Large intestine (tissue), 3 donors: ENCODE measurements around the gene DCAF4L1. TPM values are rescaled to one million over a fixed set of nuclear protein-coding genes. Genes with fewer than 3 reads are reported as not detected.
A peak's percentile ranks its signal among the peaks of the same experiment; 100 is the strongest.

Source experiments
- DNase-seq, 2 donors: peaks; one replicate each; pipeline versions ENCODE4 v3.0.0 to v3.0.0-alpha.2; 2013
- H3K27ac ChIP-seq: one replicate; pipeline ENCODE4 v1.5.1; 2013; ENCODE audit warnings: low read length
- H3K27me3 ChIP-seq: 2 replicates; pipeline ENCODE4 v1.6.1; 2013; ENCODE audit warnings: low read length; ENCODE audit not compliant: control insufficient read depth, insufficient read depth
- H3K36me3 ChIP-seq: 2 replicates; pipeline ENCODE4 v1.6.1; 2013; ENCODE audit warnings: low read length; ENCODE audit not compliant: control insufficient read depth, insufficient read depth
- H3K4me1 ChIP-seq: one replicate; pipeline ENCODE4 v1.6.1; 2013; ENCODE audit warnings: low read length; ENCODE audit not compliant: control insufficient read depth, insufficient read depth
- H3K4me3 ChIP-seq: one replicate; pipeline ENCODE4 v1.5.1; 2013; ENCODE audit warnings: low read length
- H3K9me3 ChIP-seq: one replicate; pipeline ENCODE4 v1.6.1; 2013; ENCODE audit warnings: mild to moderate bottlenecking, low read depth, low read length, moderate library complexity; ENCODE audit not compliant: control insufficient read depth
- WGBS: methylation state at CpG from one replicate; pipeline ENCODE4 v1.1.5; 2013; ENCODE audit warnings: low lambda C conversion rate; ENCODE audit not compliant: insufficient coverage; 5-methylcytosine and 5-hydroxymethylcytosine counted together
- polyA plus RNA-seq: library from polyadenylated mRNA; unstranded; fragments of 120-200 nt; gene quantifications from one replicate; pipeline ENCODE4 v1.2.1, GENCODE V29; 2013

The DCAF4L1 gene
- polyA plus RNA-seq, 1 donor, result 0.21 TPM

- H3K9me3 ChIP-seq, result no peaks in the 10 kb centered on the region
- WGBS, result no CpG with 5 or more reads among the region's 1 CpG
- H3K27me3 ChIP-seq, result no peaks in the 10 kb centered on the region
- DNase-seq, result no peak
- H3K4me3 ChIP-seq, result no peak overlapping the region
- H3K4me1 ChIP-seq, result peaks cover 4% of the 10 kb centered on the region
- no peaks in the 10 kb centered on the region for H3K36me3 ChIP-seq
- no peak overlapping the region for H3K27ac ChIP-seq
These were observed 3.6 kb downstream of the DCAF4L1 start for GRCh38 chr4:41985151-41985550.

GRCh38 chr4:41989994-41990364, 8.4 kb downstream of the DCAF4L1 start:
- Histone ChIP-seq H3K27ac (peak overlapping the region; percentile 81), H3K4me3 (peak overlapping the region; percentile 93), H3K4me1 (peaks cover 13% of the 10 kb centered on the region), H3K9me3 (no peaks in the 10 kb centered on the region), H3K36me3 (no peaks in the 10 kb centered on the region), H3K27me3 (no peaks in the 10 kb centered on the region)
- no CpG with 5 or more reads among the region's 12 CpGs for WGBS
- DNase-seq, result no peak

GRCh38 chr4:41990365-41991111, 9.0 kb downstream of the DCAF4L1 start, which contains the start of gene SLC30A9:
SLC30A9 (plus strand) TSS chr4:41990530; CDS start chr4:41990652, 122 bp downstream.
- WGBS, result no CpG with 5 or more reads among the region's 64 CpGs
- H3K4me3 ChIP-seq, result peak within 1 kb of the TSS; percentile 93
- H3K36me3 ChIP-seq, result no peaks in the 10 kb centered on the region
- no peaks in the 10 kb centered on the region for H3K9me3 ChIP-seq
- DNase-seq, result peak; percentile 96 to 97
- H3K27ac ChIP-seq, result peak within 1 kb of the TSS; percentile 81
- H3K27me3 ChIP-seq, result no peaks in the 10 kb centered on the region
- H3K4me1 ChIP-seq, result peaks cover 13% of the 10 kb centered on the region

- Histone ChIP-seq H3K4me1 (peaks cover 8% of the 10 kb centered on the region), H3K9me3 (no peaks in the 10 kb centered on the region), H3K27me3 (no peaks in the 10 kb centered on the region), H3K27ac (no peak overlapping the region), H3K4me3 (no peak overlapping the region), H3K36me3 (no peaks in the 10 kb centered on the region)
- WGBS, result 40% methylated on average over 1 of the region's 10 CpGs
- DNase-seq, result peak; percentile 33 to 53
These were observed 10.6 kb downstream of the DCAF4L1 start for GRCh38 chr4:41991916-41992767.

GRCh38 chr4:41992967-41993857, 11.7 kb downstream of the DCAF4L1 start:
- WGBS, result 97% methylated on average over 3 of the region's 4 CpGs
- Histone ChIP-seq H3K9me3 (no peaks in the 10 kb centered on the region), H3K27me3 (no peaks in the 10 kb centered on the region), H3K27ac (no peak overlapping the region), H3K36me3 (no peaks in the 10 kb centered on the region), H3K4me3 (no peak overlapping the region), H3K4me1 (peaks cover 8% of the 10 kb centered on the region)
- DNase-seq, result no peak

GRCh38 chr4:41994461-41994985, 13.0 kb downstream of the DCAF4L1 start:
- H3K36me3 ChIP-seq, result no peaks in the 10 kb centered on the region
- H3K9me3 ChIP-seq, result no peaks in the 10 kb centered on the region
- no peak overlapping the region for H3K4me3 ChIP-seq
- H3K27me3 ChIP-seq, result no peaks in the 10 kb centered on the region
- WGBS, result no CpG with 5 or more reads among the region's 3 CpGs
- peaks cover 8% of the 10 kb centered on the region for H3K4me1 ChIP-seq
- no peak for DNase-seq
- no peak overlapping the region for H3K27ac ChIP-seq

- H3K27me3 ChIP-seq, result no peaks in the 10 kb centered on the region
- H3K27ac ChIP-seq, result no peak overlapping the region
- H3K36me3 ChIP-seq, result peaks cover 4% of the 10 kb centered on the region
- H3K4me1 ChIP-seq, result no peaks in the 10 kb centered on the region
- H3K4me3 ChIP-seq, result no peak overlapping the region
- no peaks in the 10 kb centered on the region for H3K9me3 ChIP-seq
- WGBS, result 100% methylated on average over 1 of the region's 3 CpGs
- DNase-seq, result no peak
These were observed 16.5 kb downstream of the DCAF4L1 start for GRCh38 chr4:41998019-41998418.

GRCh38 chr4:41999321-41999720, 17.8 kb downstream of the DCAF4L1 start:
- Histone ChIP-seq H3K27ac (no peak overlapping the region), H3K4me3 (no peak overlapping the region), H3K36me3 (peaks cover 4% of the 10 kb centered on the region), H3K27me3 (no peaks in the 10 kb centered on the region), H3K4me1 (no peaks in the 10 kb centered on the region), H3K9me3 (no peaks in the 10 kb centered on the region)
- no peak for DNase-seq

- Histone ChIP-seq H3K27me3 (no peaks in the 10 kb centered on the region), H3K27ac (no peak overlapping the region), H3K4me1 (no peaks in the 10 kb centered on the region), H3K36me3 (peaks cover 19% of the 10 kb centered on the region), H3K4me3 (no peak overlapping the region), H3K9me3 (no peaks in the 10 kb centered on the region)
- DNase-seq, result no peak
- 80% methylated on average over 1 of the region's 3 CpGs for WGBS
These were observed 26.6 kb downstream of the DCAF4L1 start for GRCh38 chr4:42008011-42008786.
